C4-2B (cell line): ENCODE results near the gene UFD1.

Experiments
- CTCF ChIP-seq: fragments of 450-650 bp; conservative IDR thresholded peaks from 2 replicates; pipeline ENCODE4 v1.5.1; 2017; ENCODE audit warnings: mild to moderate bottlenecking
- ZFX ChIP-seq: fragments of 450-650 bp; IDR thresholded peaks from 2 replicates; pipeline ENCODE4 v1.6.1; 2017

GRCh38 chr22:19516378-19517170 is 37.6 kb upstream of the UFD1 start:
- no peak for TF ChIP-seq CTCF
- no peak for TF ChIP-seq ZFX
